MM.1S (cell line): Measurements from ENCODE around the gene LAMP5.

ENCODE experiments used
- CTCF ChIP-seq: fragments of 300-600 bp; sonication (generic); IDR thresholded peaks from 2 replicates; pipeline ENCODE4 v1.5.1; 2016; ENCODE audit warnings: antibody characterized with exemption, low read length, mixed read lengths
- EZH2 ChIP-seq: fragments of 300-600 bp; sonication (generic); optimal IDR thresholded peaks from 2 replicates; pipeline ENCODE3; 2017; ENCODE audit warnings: low read depth, mild to moderate bottlenecking, antibody characterized with exemption, low read length, mixed read lengths

DNA sequence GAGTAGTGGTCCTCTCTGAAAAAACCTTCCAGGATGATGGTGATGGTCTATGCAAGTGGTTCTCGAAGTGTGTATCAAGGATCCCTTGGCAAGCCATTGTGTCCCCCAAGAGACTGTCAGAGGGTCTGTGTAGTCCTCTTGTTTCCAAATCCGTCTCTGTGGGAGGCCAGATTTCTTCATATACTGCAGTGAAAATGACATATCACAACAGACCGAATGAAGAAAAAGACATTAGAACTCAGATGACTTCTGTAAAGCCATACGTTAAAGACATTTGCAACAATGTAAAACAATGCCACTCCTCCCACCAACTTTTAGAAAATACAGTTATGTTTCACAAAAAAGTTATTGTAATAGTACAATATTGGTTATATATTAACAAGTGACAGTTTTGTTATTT lies 27.2 kb upstream of the LAMP5 start:
- TF ChIP-seq CTCF: no peak
- no peak for TF ChIP-seq EZH2
